ENCODE results near the gene BLOC1S4.

GRCh38 chr4:6694177-6694901, 21.6 kb upstream of the BLOC1S4 start:
- TF ChIP-seq, protein P1, sequence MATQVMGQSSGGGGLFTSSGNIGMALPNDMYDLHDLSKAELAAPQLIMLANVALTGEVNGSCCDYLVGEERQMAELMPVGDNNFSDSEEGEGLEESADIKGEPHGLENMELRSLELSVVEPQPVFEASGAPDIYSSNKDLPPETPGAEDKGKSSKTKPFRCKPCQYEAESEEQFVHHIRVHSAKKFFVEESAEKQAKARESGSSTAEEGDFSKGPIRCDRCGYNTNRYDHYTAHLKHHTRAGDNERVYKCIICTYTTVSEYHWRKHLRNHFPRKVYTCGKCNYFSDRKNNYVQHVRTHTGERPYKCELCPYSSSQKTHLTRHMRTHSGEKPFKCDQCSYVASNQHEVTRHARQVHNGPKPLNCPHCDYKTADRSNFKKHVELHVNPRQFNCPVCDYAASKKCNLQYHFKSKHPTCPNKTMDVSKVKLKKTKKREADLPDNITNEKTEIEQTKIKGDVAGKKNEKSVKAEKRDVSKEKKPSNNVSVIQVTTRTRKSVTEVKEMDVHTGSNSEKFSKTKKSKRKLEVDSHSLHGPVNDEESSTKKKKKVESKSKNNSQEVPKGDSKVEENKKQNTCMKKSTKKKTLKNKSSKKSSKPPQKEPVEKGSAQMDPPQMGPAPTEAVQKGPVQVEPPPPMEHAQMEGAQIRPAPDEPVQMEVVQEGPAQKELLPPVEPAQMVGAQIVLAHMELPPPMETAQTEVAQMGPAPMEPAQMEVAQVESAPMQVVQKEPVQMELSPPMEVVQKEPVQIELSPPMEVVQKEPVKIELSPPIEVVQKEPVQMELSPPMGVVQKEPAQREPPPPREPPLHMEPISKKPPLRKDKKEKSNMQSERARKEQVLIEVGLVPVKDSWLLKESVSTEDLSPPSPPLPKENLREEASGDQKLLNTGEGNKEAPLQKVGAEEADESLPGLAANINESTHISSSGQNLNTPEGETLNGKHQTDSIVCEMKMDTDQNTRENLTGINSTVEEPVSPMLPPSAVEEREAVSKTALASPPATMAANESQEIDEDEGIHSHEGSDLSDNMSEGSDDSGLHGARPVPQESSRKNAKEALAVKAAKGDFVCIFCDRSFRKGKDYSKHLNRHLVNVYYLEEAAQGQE (IDR thresholded peaks at IDR 0.05; ENCODE audit: insufficient read depth in 1 of 2, low read depth in 2 of 2, low read length in 1 of 2): no peak
- TF ChIP-seq, protein P2, sequence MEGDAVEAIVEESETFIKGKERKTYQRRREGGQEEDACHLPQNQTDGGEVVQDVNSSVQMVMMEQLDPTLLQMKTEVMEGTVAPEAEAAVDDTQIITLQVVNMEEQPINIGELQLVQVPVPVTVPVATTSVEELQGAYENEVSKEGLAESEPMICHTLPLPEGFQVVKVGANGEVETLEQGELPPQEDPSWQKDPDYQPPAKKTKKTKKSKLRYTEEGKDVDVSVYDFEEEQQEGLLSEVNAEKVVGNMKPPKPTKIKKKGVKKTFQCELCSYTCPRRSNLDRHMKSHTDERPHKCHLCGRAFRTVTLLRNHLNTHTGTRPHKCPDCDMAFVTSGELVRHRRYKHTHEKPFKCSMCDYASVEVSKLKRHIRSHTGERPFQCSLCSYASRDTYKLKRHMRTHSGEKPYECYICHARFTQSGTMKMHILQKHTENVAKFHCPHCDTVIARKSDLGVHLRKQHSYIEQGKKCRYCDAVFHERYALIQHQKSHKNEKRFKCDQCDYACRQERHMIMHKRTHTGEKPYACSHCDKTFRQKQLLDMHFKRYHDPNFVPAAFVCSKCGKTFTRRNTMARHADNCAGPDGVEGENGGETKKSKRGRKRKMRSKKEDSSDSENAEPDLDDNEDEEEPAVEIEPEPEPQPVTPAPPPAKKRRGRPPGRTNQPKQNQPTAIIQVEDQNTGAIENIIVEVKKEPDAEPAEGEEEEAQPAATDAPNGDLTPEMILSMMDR (IDR thresholded peaks at IDR 0.05): no peak
- TF ChIP-seq POLR2AphosphoS5 (IDR thresholded peaks at IDR 0.05; ENCODE audit: low read depth, low read length): no peak
- no peak for TF ChIP-seq SIN3A (IDR thresholded peaks at IDR 0.05; ENCODE audit: borderline replicate concordance, insufficient read depth, low read depth, low read length)

All from Panc1 (cell line).